ENCODE results near the gene GPAT3.
"Not testable (repeated sequence)": the region's sequence is repeated elsewhere in the genome, so short reads cannot be mapped to it uniquely, and the experiment has no call there.

GPAT3 gene

DNA sequence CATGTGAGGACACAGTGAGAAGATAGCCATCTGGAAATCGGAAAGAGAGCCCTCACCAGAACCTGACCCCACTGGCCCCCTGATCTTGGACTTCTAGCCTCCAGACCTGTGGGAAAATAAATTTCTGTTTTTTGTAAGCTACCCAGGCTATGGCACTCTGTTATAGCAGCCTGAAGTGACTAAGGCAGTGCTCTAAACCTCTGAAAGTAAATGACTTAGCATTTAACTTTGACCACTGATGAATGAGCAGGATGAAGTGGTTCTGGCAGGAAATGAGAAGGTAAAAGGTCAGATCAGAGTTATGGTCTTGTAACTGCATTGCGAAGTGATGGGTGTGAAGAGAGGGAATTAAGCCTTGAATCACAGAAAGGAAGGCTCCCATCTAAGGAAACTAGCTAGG is 17.0 kb downstream of the GPAT3 start:
- DNase-seq: no peak

- no peak for DNase-seq
Observed at GRCh38 chr4:83556006-83556707, 20.2 kb downstream of the GPAT3 start.

DNA sequence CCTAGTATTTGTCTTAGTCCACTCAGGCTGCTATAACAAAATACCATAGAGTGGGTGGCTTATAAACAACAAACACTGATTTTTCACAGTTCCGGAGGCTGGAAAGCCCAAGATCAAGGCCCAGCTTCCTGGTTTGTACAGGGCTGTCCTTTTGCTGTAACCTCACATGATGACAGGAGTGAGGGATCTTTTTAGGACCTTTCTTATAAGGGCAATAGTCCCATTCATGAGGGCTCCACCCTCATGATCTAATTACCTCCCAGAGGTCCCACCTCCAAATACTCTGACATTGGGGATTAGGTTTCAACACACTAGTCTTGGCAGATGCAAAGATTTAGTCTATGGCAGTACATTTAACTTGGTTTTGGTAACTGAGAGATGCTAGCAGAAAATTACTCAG is 20.9 kb downstream of the GPAT3 start:
- no peak for DNase-seq

- DNase-seq: no peak
Observed at GRCh38 chr4:83558059-83558653, 22.2 kb downstream of the GPAT3 start.

- DNase-seq: no peak
Observed at GRCh38 chr4:83558680-83559079, 22.8 kb downstream of the GPAT3 start.

DNA sequence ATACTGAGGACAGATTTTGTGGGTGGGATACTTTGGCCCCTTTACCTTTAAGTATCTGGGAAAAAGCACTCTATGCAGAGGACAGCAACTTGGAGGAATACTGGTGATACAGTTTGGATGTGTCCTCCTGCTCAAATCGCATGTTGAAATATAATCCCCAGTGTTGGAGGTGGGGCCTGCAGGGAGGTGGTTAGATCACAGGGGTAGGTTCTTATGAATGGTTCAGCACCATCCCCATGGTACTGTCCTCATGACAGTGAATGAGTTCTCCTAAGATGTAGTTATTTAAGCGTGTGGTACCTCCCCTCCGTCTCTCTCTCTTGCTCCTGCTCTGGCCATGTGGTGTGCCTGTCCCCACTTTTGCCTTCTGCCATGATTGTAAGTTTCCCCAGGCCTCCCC is 24.6 kb downstream of the GPAT3 start:
- no peak for DNase-seq

DNA sequence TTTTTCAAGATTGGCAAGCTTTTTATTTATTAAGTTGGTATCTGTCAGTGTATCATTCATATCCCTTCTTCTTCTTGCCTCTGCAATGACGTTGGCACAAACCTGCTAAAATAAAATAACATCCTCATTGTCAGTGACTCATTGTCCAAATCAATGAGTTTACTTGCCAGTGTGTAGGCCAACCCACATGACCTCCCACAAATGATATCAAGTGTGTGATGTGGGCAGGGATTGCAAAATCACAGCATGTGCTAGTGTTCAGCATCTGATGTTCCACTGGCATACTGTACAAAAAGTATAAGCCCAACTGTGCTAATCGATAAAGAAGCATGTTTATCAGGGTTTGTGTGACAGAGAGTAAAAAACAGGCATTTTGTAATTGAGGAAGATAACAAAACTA is 25.5 kb downstream of the GPAT3 start:
- peak; percentile 10 for DNase-seq

DNA sequence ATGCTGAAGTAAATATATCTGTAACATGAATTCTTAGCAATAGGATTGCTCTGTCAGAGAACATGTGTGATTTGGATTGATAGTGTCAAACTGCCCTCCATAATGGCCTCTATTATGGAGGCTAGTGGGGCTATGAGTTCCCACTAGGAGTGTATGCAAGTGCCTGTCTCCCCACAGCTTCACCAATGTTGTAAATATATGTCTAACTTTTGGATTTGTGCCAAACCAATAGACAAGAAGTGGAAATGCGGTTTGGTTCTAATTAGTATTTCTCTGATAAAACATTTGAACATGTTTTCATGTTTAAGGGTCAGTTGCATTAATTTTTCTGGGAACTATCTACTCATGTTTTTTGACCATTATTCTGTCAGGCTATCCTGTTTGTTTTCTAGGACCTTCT is 28.1 kb downstream of the GPAT3 start:
- no peak for DNase-seq

DNA sequence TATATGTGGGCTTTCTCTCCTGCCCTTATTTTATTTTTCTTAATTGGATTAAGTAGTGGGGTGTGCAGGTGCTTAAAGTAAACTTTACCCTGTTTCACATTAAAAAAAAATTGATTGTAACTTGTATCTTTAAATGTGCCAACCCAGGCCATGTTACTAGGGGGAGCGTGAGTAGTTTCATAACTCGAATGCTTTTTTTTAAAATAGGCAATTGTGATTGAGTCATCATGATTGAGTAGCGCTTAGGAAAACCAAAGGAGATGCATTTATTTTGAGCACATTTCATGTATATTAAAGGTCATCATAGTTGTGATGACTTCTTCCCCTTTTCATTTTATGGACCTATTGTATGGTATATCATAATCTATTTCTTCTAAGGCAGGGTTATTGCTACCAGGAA is 32.2 kb downstream of the GPAT3 start:
- no peak for DNase-seq

DNA sequence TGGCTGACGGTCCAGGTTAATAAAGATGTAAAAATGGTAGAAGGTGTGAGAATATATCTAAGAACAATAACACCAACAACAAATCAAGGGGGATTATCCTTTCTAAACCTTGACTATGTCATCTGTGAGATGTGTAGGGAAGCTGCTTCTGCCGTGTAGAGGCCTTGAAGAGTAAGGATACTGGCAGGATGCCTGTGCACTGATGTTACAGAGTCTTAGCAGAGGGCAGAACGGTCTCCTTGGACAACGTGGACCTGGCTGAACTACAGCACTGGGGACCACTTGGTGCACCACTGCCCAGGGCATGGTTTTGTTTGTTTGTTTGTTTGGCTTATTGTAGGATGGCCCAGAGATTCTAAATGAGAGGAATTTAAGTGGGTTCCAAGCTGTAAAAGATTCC is 33.5 kb downstream of the GPAT3 start:
- DNase-seq: no peak

DNA sequence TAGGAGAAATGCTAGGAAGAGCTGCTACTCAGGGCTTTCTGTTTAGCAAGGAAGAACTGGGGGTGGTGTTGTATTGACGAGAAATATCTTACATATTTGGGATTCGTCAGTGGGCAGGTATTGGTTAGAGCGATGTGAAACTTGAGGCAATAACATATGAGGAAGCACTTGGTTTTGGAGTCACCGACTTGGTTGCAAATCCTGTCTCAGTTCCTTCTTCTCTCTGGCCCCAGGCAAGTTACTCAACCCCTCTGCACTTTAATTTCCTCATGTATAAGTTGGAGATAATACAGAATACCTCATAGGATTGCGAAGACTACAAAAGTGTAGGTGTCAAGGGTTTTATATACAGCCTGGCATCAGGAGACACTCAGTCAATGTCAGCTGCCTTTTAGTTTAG is 34.1 kb downstream of the GPAT3 start:
- DNase-seq: no peak

GRCh38 chr4:83572848-83573247 is 36.9 kb downstream of the GPAT3 start:
- no peak for DNase-seq

GRCh38 chr4:83574247-83574646 is 38.3 kb downstream of the GPAT3 start:
- DNase-seq: peak; percentile 9

DNA sequence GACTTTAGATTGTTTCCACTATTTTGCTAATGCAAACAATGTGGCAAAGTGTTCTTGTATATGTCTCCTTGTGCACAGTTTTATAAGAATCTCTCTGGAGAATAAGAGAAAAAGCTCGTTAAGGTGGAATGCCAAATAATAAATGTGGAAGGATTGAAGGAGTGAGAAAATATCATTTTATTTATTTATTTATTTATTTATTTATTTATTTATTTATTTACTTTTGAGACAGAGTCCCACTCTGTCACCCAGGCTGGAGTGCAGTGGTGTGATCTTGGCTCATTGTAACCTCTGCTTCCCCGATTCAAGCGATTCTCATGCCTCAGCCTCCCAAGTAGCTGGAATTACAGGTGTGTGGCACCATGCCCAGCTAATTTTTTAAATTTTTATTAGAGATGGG is 40.3 kb downstream of the GPAT3 start:
- not testable (repeated sequence) for DNase-seq

DNA sequence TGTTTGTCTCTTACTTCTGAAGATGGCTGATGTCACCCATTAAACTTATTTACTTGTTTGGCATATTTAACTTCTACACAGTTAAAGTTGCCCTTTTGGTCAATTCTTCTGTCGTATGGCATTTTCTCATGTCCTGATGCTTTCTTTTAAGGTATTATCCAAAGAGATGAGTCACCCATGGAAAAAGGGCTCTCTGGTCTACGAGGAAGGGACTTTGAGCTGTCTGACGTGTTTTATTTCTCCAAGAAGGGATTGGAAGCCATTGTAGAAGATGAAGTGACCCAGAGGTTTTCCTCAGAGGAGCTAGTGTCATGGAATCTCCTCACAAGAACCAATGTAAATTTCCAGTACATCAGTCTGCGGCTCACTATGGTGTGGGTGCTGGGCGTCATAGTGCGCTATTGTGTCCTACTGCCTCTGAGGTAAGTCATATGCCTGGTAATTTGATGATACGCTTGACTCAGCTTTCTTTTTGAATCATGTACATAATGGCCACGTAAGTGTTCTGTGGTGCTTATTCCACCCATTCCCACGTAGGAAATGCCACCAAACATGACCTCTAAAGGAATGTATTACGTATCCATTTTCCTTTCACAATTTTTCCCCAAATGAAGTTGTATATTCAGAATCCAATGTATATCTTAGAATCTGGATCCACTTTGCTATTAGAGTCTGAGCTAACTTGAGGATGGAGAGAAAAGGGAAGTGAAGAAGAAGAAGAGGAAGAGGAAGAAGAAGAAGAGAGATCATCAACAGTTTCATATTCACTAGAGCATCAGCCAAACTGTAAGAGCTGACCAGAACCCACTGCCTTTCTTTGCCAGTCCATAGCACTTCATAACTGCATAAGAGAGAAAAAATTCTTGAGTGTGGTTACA is 45.7 kb downstream of the GPAT3 start:
- DNase-seq: no peak

- DNase-seq: peak; percentile 67
Observed at GRCh38 chr4:83582289-83582785, 46.4 kb downstream of the GPAT3 start.

DNA sequence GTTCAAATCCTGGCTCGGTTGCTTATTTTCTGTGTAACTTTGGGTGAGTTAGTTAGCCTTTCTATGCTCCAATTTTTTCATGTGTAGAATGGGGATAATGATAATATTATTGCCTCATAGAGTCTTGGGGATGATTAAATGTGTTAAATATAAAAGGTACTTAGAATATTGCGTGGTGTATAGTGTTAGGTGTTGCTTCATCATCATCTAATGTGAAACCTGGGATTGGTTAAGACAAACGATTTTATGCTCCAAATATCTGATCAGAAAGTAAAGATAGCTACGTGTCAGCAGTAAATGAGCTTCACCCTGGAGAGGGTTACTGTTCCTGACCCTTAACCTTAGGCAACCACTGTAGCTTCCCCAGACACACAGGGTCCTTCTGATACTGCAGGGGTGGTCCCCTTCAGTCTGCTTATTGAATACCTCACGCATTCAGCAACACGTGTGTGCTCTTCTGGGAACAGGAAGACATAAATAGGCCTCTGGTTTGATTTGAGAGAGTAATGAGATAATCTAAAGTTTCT is 50.1 kb downstream of the GPAT3 start:
- no peak for DNase-seq

DNA sequence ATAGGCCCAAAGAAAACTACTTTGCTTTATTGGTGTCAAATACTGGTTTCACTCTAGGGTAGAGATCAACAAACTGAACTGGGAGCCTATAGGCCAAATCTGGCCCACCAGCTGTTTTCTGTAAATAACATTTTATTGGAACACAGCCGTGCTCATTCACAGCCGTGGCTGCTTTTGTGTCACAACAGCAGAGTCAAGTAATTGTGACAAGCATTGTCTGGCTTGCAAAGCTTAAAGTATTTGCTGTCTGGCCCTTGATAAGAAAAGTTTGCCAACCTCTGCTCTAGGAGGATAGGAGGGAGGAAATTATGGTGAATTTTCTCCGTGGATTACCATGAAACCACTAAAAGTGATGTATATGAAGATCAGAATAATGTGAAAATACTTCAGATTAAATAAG is 53.4 kb downstream of the GPAT3 start:
- DNase-seq: peak; percentile 52

DNA sequence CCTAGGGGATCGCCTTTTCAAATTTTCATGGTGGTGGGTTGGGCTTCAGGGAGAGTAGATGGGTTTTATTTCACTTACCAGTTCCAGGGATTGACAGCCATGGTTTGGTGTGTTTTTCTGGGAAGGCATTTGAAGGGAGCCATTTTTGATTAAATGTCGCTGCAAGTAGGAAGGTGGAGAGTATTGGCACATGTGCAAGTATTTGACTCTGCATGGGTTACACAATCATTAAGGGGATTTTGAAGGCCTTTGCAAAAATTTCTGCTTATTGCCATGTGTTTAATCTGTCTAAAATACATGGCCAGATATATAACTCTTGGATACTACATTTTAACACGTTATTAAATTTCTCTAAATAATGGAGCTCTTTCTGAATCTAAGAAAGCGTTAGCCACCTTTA is 55.1 kb downstream of the GPAT3 start:
- no peak for DNase-seq

- DNase-seq: no peak
Observed at GRCh38 chr4:83591730-83592129, 55.8 kb downstream of the GPAT3 start.

DNA sequence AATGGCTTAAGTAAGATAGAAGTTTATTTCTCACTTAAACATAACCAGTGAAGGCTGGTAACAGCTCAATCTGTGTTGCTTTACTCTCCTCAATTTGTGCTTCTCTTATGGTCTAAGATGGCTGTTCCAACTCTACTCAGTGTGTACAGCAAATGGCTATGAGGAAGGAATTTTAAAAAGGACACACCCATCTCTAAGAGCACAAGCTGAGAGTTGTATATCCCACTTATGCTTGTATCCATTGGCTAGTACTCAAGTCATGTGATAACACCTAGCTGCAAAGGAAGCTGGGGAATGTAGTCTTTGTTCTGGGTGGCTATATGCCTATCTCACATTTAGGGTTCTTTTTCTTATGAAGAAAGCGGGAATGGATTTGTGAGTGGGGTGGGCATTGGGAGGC is 63.3 kb downstream of the GPAT3 start:
- DNase-seq: peak; percentile 2

DNA sequence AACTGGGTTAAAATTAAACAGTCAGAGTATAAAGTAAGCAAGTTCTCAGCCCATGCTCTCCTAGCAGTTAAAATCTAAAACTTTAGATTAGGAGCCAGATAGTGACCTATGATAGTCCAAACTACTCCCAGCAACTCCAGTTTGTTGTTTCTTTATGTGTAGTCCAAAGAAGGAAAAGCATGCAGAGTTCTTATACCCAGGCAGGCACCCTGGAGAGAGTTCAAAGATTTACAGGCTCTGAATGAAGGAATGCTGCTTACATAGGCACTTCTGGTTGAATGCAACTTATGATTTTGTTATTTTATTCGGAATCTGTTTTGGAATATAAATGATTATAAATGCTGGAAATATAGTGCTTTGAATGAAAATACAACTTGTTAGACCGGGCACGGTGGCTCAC is 67.2 kb downstream of the GPAT3 start:
- DNase-seq: no peak

DNA sequence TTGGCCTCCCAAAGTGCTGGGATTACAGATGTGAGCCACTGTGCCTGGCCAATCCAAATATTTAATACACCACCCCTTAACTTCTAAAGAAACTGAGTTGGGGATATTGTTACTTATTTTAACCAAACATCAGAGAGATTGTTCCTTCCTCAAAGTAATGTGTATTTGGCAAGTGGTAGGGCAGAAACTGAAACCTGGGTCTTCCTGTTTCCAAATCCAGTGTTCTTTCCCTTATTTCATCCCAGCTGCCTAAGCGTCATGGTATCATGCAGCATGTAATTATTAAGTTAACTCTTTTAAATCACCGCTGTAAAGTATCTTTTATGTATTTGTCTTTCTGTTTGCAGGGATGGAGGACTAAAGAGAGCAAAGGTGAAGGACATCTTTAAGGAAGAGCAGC is 68.4 kb downstream of the GPAT3 start:
- DNase-seq: no peak

GRCh38 chr4:83605210-83605609 is 69.3 kb downstream of the GPAT3 start:
- DNase-seq: no peak

Measured in NCI-H69 (cell line).